OCI-LY1 (cell line): ENCODE results near the gene ACTR3.

Source experiments
- EZH2 ChIP-seq: fragments of 200-600 bp; sonication (generic), shearing (Covaris generic); IDR thresholded peaks from 2 replicates; pipeline ENCODE4 v1.8.0; 2017; ENCODE audit warnings: borderline replicate concordance, mixed run types, mild to moderate bottlenecking, antibody characterized with exemption, low read length, moderate library complexity, mixed read lengths
- TF ChIP-seq, protein P1 (sequence below): fragments of 200-600 bp; sonication (generic), shearing (Covaris generic); IDR thresholded peaks from 2 replicates; pipeline ENCODE4 v1.5.1; 2017; ENCODE audit warnings: mild to moderate bottlenecking, antibody characterized with exemption, low read length, moderate library complexity, mixed read lengths

GRCh38 chr2:113910967-113911678 lies 21.2 kb downstream of the ACTR3 start:
- TF ChIP-seq, protein P1, sequence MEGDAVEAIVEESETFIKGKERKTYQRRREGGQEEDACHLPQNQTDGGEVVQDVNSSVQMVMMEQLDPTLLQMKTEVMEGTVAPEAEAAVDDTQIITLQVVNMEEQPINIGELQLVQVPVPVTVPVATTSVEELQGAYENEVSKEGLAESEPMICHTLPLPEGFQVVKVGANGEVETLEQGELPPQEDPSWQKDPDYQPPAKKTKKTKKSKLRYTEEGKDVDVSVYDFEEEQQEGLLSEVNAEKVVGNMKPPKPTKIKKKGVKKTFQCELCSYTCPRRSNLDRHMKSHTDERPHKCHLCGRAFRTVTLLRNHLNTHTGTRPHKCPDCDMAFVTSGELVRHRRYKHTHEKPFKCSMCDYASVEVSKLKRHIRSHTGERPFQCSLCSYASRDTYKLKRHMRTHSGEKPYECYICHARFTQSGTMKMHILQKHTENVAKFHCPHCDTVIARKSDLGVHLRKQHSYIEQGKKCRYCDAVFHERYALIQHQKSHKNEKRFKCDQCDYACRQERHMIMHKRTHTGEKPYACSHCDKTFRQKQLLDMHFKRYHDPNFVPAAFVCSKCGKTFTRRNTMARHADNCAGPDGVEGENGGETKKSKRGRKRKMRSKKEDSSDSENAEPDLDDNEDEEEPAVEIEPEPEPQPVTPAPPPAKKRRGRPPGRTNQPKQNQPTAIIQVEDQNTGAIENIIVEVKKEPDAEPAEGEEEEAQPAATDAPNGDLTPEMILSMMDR = no peak
- no peak for TF ChIP-seq EZH2
